B cell (primary cell): ENCODE data around the gene KCTD13.

Experiments used
- CTCF ChIP-seq: fragments of 200-600 bp; IDR thresholded peaks from one replicate; pipeline ENCODE4 v1.8.0; 2022; ENCODE audit warnings: antibody characterized with exemption, mild to moderate bottlenecking
- EZH2 ChIP-seq: IDR thresholded peaks from 2 replicates; pipeline ENCODE4 v1.6.1; 2012; ENCODE audit warnings: borderline replicate concordance, low read depth, mild to moderate bottlenecking, moderate library complexity, low read length; ENCODE audit not compliant: insufficient read depth, poor library complexity, severe bottlenecking

- no peak for TF ChIP-seq EZH2
- no peak for TF ChIP-seq CTCF
Observed at GRCh38 chr16:29916979-29917378, 9.0 kb downstream of the KCTD13 start.
